Activated T-cell treated with anti-CD3 and anti-CD28 coated beads, Interleukin-2, amount 50 U/mL, for 1 hour (primary cell): ENCODE results near the gene TCOF1.

Source experiments
- DNase-seq: peaks from one replicate; pipeline ENCODE4 v3.0.0-alpha.2; 2020

Gene TCOF1

DNA sequence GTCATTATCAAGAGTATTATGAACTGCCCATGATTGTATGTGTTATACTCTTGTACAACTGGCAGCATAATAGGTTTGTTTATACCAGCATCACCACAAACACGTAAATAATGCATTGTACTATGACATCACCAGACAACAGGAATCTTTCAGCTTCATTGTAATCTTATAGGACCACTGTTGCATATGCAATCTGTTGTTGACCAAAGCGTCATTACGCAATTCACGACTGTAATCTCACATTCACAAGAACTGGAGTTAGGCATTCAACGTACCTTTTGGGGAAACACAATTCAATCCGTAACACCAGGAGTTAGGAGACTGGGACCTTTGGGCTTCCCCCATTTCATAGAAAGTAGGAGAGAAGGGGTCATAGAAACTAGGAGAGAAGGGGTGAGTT is 34.4 kb upstream of the TCOF1 start:
- no peak for DNase-seq

- no peak for DNase-seq
These were observed 33.7 kb upstream of the TCOF1 start for GRCh38 chr5:150323819-150324218.

GRCh38 chr5:150325426-150325825 is 32.1 kb upstream of the TCOF1 start:
- DNase-seq: no peak

GRCh38 chr5:150326707-150327106 is 30.8 kb upstream of the TCOF1 start:
- no peak for DNase-seq

- DNase-seq: no peak
These were observed 30.4 kb upstream of the TCOF1 start for GRCh38 chr5:150327139-150327538.

GRCh38 chr5:150328515-150328914 is 29.0 kb upstream of the TCOF1 start:
- no peak for DNase-seq

- DNase-seq: no peak
These were observed 28.5 kb upstream of the TCOF1 start for GRCh38 chr5:150329038-150329437.

- DNase-seq: no peak
These were observed 27.3 kb upstream of the TCOF1 start for GRCh38 chr5:150329881-150330876.

GRCh38 chr5:150333400-150333799 is 24.1 kb upstream of the TCOF1 start:
- DNase-seq: no peak

- DNase-seq: no peak
These were observed 21.7 kb upstream of the TCOF1 start for GRCh38 chr5:150335778-150336177.

DNA sequence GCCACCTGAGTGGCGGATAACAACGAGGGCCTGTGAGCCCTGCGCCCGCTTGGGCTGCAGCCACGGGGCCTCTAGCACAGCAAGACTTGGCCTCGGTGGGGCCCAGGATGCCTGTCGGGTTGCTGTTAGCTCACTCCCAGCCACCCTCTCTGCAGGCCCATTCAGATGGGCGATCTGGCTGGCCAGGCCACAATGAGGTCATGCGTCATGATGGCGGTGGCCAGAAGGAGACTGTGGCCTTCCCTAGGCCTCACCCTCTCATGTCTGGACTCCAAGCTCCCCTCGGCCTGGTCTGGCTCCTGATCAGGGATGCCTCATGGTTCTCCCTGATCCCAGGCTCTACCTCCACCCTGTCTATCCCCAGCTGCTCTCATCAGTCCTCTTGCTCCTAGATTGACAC is 19.0 kb upstream of the TCOF1 start:
- no peak for DNase-seq

- no peak for DNase-seq
These were observed 18.3 kb upstream of the TCOF1 start for GRCh38 chr5:150339165-150339564.

DNA sequence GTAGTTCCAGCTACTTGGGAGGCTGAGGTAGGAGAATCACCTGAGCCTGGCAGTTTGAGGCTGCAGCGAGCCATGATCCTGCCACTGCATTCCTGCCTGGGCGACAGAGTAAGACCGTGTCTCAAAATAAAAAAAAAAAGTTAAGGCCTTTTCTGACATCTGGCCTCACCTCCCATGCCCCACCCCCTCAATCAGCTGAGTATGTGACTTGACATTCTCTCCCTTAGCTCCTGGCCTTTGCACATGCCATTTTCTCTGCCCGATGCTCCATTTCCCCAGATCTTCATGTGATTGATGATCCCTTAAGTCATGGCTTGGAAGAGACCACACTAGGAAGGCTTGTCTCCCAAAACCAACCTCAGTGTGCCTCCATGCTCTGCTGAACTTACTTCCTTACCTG is 17.7 kb upstream of the TCOF1 start:
- DNase-seq: no peak

- no peak for DNase-seq
These were observed 16.8 kb upstream of the TCOF1 start for GRCh38 chr5:150340614-150341255.

DNA sequence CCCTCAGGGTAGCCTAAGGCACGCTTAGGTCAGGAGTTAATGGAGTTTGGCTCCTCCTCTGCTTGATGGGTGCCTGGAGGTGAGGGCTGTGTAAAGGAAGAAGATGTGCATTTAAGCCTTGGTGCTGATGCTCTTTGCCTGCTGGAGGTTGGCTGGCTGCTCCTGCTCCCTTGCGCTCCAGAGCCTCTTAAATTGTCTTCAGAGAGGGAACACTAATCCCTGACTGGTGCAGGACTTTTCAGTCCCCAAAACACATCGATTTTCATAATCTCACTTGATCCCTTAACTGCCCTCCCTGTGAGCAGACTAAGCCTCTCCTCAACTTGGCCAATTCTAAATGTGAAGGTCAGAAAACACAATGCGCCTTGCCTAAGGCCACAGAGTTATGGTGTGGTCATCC is 16.2 kb upstream of the TCOF1 start:
- no peak for DNase-seq

GRCh38 chr5:150341989-150342388 is 15.5 kb upstream of the TCOF1 start:
- no peak for DNase-seq

DNA sequence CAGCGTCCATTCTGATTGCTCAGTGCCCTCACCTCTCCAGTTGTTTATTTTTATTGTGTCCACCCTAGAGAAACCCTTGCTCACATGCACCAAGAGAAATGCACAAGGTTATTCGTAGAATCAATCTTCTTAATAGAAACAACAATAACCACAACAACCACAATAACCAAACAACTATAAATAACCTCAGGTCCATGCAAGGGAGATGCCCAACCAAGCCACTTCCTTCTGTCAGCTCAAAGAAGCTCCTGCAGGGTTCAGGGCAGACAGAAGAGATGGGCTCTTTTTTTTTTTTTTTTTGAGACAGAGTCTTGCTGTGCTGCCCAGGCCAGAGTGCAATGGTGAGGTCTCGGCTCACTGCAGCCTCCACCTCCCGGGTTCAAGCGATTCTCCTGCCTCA is 14.9 kb upstream of the TCOF1 start:
- DNase-seq: no peak

- DNase-seq: no peak
These were observed 13.4 kb upstream of the TCOF1 start for GRCh38 chr5:150343994-150344631.

DNA sequence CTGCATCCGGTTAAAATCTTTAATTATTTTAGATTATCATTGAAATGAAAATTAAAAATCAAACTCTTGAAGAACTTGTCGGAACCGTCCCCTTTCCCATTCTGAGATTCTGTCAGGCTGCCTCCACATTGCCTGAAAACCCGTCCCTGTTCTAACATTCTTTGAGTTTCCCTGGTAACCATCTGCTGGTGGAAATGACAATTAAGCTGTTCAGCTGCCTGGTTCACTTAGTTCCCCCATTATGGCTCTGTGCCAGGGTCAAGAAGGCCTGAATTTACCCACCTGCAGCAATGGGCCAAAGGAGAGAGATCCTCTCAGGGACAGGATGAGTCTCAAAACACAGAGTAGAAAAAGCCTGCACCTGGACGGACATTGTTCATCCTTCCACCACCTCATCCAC is 11.8 kb upstream of the TCOF1 start:
- no peak for DNase-seq

- DNase-seq: no peak
These were observed 10.9 kb upstream of the TCOF1 start for GRCh38 chr5:150346592-150346991.

DNA sequence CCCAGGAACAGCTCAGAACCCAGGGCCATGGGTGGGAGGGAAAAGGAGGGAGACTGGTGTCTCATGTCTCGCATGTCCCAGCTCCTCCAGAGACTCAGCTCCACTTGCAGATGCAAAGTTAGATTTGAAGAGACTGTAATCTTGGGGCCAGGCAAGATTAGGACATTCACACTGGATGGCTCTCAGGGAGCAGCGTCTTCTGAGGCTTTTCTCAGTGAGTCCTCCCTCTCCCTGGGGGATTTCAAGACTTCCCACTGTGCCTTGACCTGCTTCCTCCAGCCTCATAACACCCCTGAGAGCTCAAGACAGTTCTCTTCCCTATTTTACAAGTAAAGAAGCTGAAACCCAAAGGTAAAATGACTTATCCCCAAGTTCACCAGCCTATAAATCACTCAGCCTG is 10.5 kb upstream of the TCOF1 start:
- no peak for DNase-seq

DNA sequence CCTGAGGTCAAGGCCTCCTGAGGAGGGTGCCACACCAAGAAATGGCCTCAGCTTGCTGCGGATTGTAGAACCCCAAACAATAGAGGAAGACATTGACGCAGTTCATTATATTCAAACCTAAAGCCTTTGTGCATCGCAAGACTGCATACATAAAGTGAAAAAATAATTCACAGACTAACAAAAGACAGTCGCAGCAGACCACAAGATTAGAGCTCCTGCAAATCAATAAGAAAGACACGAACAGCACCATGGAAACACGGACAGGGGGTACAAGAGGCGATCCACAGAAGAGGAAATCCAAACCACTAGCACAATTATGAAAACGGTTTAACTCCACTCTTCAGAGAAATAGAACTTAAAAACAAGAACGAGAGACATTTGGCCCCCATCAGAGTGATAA is 10.0 kb upstream of the TCOF1 start:
- no peak for DNase-seq

- DNase-seq: no peak
These were observed 7.7 kb upstream of the TCOF1 start for GRCh38 chr5:150349681-150350275.
